Fibroblast of villous mesenchyme (primary cell): ENCODE measurements around the gene LXN. TPM values are rescaled to one million over a fixed set of nuclear protein-coding genes. Genes with fewer than 3 reads are reported as not detected.

Experiments used
- DNase-seq: peaks from one replicate; pipeline ENCODE4 v3.0.0-alpha.2; 2010; ENCODE audit warnings: low read depth
- H3K4me3 ChIP-seq: 2 replicates; pipeline ENCODE4 v1.5.1; 2011; ENCODE audit warnings: low read depth, mild to moderate bottlenecking, low read length
- CTCF ChIP-seq: IDR thresholded peaks from 2 replicates; pipeline ENCODE4 v1.5.1; 2012; ENCODE audit warnings: low read depth, mild to moderate bottlenecking, low read length; ENCODE audit not compliant: insufficient read depth
- total RNA-seq: library from RNA; depleted of rRNA; stranded (reverse); fragments of >200 nt; gene quantifications from 2 replicates; pipeline ENCODE4 v1.2.3, GENCODE V29; 2012

Gene LXN
- total RNA-seq, 1 donor: 32.0 TPM

GRCh38 chr3:158711886-158712285 lies 39.4 kb upstream of the LXN start:
- TF ChIP-seq CTCF: no peak
- peak; percentile 88 for DNase-seq
- no peak overlapping the region for H3K4me3 ChIP-seq

GRCh38 chr3:158710601-158711000 lies 38.2 kb upstream of the LXN start:
- TF ChIP-seq CTCF: no peak

DNA sequence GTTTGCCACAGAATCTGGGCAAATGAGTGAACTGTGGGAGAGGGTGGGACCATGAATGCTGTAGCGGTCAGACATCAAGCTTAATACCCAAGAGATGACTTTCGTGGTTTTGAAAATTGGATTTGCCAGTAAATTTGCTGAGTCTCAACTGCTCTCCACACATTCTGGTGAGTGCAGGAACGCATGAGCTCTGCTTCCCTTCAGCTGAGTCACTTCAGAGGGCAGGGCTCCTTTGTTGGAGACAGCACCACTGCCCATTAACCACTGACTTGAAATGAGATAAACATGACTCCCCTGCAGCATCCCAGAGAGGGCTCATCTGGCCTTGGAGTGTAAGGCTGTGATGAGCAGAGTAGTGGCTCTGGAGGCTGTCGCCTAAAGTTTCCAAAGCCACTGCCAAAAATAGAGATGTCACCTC lies 37.2 kb upstream of the LXN start:
- no peak for TF ChIP-seq CTCF
- peak; percentile 95 for DNase-seq
- no peak overlapping the region for H3K4me3 ChIP-seq

More at GRCh38 chr3:158710601-158711000, 38.2 kb upstream of the LXN start:
- no peak for DNase-seq
- H3K4me3 ChIP-seq: no peak overlapping the region

DNA sequence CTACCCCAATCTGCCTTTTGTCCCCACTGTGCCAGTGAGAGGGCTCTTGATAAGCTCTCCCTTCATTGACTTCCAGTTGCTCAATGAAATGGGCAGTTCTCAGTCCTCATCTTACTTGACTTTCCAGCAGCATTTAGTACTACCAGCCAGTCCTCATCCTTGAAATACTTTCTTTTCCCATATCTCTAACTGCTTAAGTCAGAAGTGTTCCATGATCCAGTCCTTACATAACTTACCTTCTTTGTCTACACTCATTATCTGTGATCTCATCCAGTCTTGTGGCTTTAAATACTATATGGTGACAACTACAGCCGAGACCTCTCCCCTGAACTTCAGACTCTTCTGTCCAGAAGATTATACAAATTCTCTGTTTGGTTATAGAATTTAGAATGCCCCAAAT lies 31.1 kb upstream of the LXN start:
- DNase-seq: peak; percentile 31
- TF ChIP-seq CTCF: no peak
- no peak overlapping the region for H3K4me3 ChIP-seq

- no peak overlapping the region for H3K4me3 ChIP-seq
- no peak for TF ChIP-seq CTCF
- DNase-seq: peak; percentile 63
These were observed 30.5 kb upstream of the LXN start for GRCh38 chr3:158702815-158703481.

GRCh38 chr3:158701420-158702065 lies 29.1 kb upstream of the LXN start:
- H3K4me3 ChIP-seq: no peak overlapping the region
- peak; percentile 58 for DNase-seq
- TF ChIP-seq CTCF: no peak
